Parathyroid adenoma (tissue), 2 donors: ENCODE results near the gene C11orf91.
"Not testable (repeated sequence)": the region's sequence is repeated elsewhere in the genome, so short reads cannot be mapped to it uniquely, and the experiment has no call there.

Source experiments
- H2AFZ ChIP-seq: fragments of 300-600 bp; sonication (generic); one replicate; pipeline ENCODE4 v1.7.0; 2017; ENCODE audit warnings: antibody characterized with exemption, mild to moderate bottlenecking
- H3K27ac ChIP-seq: fragments of 300-600 bp; sonication (generic); one replicate; pipeline ENCODE4 v1.7.0; 2017
- H3K27me3 ChIP-seq: fragments of 300-600 bp; sonication (generic); one replicate; pipeline ENCODE4 v1.7.0; 2017; ENCODE audit warnings: low read length; ENCODE audit not compliant: control insufficient read depth, insufficient read depth
- H3K36me3 ChIP-seq: fragments of 300-600 bp; sonication (generic); one replicate; pipeline ENCODE4 v1.7.0; 2017; ENCODE audit warnings: low read length; ENCODE audit not compliant: control insufficient read depth, insufficient read depth
- H3K4me1 ChIP-seq: fragments of 300-600 bp; sonication (generic); one replicate; pipeline ENCODE4 v1.7.0; 2017; ENCODE audit warnings: control low read depth
- H3K4me2 ChIP-seq: fragments of 300-600 bp; sonication (generic); one replicate; pipeline ENCODE4 v1.7.0; 2017; ENCODE audit warnings: low read length
- H3K4me3 ChIP-seq: fragments of 300-600 bp; sonication (generic); one replicate; pipeline ENCODE4 v1.7.0; 2017; ENCODE audit warnings: low read depth, low read length
- H3K79me2 ChIP-seq: fragments of 300-600 bp; sonication (generic); one replicate; pipeline ENCODE4 v1.7.0; 2017; ENCODE audit warnings: control low read depth
- H3K9ac ChIP-seq: fragments of 300-600 bp; sonication (generic); one replicate; pipeline ENCODE4 v1.7.0; 2017; ENCODE audit warnings: mild to moderate bottlenecking
- H3K9me3 ChIP-seq: fragments of 300-600 bp; sonication (generic); one replicate; pipeline ENCODE4 v1.7.0; 2017; ENCODE audit warnings: low read length; ENCODE audit not compliant: control insufficient read depth
- TF ChIP-seq, protein P1 (sequence below): fragments of 300-600 bp; sonication (generic); IDR thresholded peaks from one replicate; pipeline ENCODE4 v1.7.0; 2017; ENCODE audit warnings: antibody characterized with exemption, mild to moderate bottlenecking
- donor health status: primary hyperparathyroidism.

Gene C11orf91

DNA sequence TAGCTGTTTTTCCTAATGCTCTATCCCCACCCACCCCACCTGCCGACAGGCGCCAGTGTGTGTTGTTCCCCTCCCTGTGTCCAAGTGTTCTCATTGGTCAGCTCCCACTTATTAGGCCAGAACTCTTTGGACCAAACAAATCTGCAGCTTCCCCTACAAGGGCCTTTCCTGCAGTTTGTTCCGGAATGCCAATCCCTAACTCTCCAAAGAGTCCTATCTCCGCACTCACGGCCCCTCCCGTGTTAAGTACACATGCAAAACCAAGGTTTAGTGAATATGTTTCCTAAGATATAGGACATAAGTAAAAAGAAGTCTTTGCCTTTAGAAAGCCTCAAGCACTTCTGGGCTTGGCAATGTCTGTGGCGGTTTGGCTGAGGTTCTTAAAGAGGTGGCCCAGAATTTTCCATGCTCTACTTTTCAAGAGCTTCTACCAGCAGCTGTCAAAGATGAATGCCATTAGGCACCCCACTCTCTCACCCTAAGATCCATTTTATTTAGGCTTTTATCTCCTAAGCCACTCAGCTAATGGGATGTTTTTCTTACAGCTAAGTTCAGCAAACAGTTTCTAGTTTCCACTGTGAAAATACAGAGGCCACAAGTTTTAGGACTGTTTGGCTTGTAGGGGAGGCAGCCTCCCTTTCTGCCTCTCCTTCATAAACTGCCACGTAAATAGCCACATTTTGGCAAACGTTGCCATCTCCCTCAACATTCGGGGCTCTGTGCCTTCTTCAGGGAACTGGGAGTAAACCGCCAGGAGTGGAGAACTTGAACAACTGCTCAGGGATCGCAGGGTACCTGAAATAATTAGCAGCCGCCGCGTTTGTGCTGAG, 34.0 kb upstream of the C11orf91 start:
- TF ChIP-seq, protein P1, sequence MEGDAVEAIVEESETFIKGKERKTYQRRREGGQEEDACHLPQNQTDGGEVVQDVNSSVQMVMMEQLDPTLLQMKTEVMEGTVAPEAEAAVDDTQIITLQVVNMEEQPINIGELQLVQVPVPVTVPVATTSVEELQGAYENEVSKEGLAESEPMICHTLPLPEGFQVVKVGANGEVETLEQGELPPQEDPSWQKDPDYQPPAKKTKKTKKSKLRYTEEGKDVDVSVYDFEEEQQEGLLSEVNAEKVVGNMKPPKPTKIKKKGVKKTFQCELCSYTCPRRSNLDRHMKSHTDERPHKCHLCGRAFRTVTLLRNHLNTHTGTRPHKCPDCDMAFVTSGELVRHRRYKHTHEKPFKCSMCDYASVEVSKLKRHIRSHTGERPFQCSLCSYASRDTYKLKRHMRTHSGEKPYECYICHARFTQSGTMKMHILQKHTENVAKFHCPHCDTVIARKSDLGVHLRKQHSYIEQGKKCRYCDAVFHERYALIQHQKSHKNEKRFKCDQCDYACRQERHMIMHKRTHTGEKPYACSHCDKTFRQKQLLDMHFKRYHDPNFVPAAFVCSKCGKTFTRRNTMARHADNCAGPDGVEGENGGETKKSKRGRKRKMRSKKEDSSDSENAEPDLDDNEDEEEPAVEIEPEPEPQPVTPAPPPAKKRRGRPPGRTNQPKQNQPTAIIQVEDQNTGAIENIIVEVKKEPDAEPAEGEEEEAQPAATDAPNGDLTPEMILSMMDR, result no peak
- Histone ChIP-seq H3K4me1 (peaks cover 15% of the 10 kb centered on the region), H2AFZ (no peak overlapping the region), H3K4me2 (peak overlapping the region; percentile 88), H3K27me3 (no peaks in the 10 kb centered on the region), H3K79me2 (peaks cover 33% of the 10 kb centered on the region), H3K4me3 (peak overlapping the region; percentile 85), H3K9me3 (no peaks in the 10 kb centered on the region), H3K36me3 (no peaks in the 10 kb centered on the region), H3K27ac (peak overlapping the region; percentile 97), H3K9ac (no peak overlapping the region)

GRCh38 chr11:33733980-33734379, 33.4 kb upstream of the C11orf91 start:
- peak overlapping the region; percentile 97 for H3K27ac ChIP-seq
- H3K4me1 ChIP-seq, result peaks cover 15% of the 10 kb centered on the region
- peak overlapping the region; percentile 85 for H3K4me3 ChIP-seq
- H2AFZ ChIP-seq, result no peak overlapping the region
- no peak overlapping the region for H3K9ac ChIP-seq
- peaks cover 36% of the 10 kb centered on the region for H3K79me2 ChIP-seq
- no peaks in the 10 kb centered on the region for H3K27me3 ChIP-seq
- H3K36me3 ChIP-seq, result no peaks in the 10 kb centered on the region
- no peaks in the 10 kb centered on the region for H3K9me3 ChIP-seq
- TF ChIP-seq, protein P1, result no peak
- peak overlapping the region; percentile 88 for H3K4me2 ChIP-seq

DNA sequence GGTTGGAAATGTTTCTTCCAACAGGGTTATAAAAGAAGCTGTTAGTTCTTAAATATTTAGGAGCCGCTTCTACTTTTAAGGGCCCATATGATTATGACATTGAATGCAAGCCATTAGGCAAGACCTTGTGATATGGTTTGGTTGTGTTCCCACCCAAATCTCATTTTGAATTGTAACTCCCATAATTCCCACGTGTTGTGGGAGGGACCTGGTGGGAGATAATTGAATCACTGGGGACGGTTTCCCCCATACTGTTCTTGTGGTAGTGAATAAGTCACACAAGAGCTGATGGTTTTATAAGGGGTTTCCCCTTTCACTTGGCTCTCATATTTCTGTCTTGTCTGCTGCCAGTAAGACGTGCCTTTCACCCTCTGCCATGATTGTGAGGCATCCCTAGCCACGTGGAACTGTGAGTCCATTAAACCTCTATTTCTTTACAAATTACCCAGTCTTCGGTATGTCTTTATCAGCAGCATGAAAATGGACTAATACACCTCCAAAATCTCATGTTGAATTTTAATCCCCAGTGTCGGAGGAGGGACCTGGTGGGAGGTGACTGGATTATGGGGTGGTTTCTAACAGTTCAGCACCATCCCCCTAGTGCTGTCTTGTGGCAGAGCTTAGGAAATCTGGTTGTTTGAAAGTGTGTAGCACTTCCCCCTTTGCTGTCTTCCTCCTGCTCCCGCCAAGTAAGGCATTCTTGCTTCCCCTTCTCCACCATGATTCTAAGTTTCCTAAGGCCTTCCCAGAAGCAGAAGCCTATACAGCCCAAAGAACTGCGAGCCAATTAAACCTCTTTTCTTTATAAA, 31.3 kb upstream of the C11orf91 start:
- Histone ChIP-seq H2AFZ (no peak overlapping the region), H3K4me3 (no peak overlapping the region), H3K27ac (peak overlapping the region; percentile 32), H3K79me2 (peaks cover 42% of the 10 kb centered on the region), H3K36me3 (no peaks in the 10 kb centered on the region), H3K27me3 (no peaks in the 10 kb centered on the region), H3K4me2 (no peak overlapping the region), H3K9me3 (no peaks in the 10 kb centered on the region), H3K4me1 (peaks cover 15% of the 10 kb centered on the region), H3K9ac (no peak overlapping the region)
- TF ChIP-seq, protein P1, result no peak

DNA sequence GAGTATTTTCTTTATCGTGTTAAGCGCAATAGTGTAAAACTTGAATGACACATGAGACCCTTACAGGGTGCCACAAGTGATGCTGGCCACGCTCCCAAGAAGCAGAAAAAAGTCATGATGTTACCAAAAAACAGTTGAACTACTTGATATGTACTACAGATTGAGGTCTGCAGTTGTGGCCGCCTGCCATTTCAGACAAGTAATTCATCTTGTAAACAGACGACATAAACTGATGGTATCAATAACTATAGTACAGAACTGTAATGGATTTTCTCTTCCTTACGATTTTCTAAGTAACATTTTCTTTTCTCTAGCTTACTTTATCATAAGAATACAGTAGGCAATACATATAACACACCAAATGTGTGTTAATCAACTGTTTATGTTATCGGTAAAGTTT, 30.1 kb upstream of the C11orf91 start:
- no peaks in the 10 kb centered on the region for H3K9me3 ChIP-seq
- peaks cover 15% of the 10 kb centered on the region for H3K4me1 ChIP-seq
- no peak overlapping the region for H2AFZ ChIP-seq
- H3K79me2 ChIP-seq, result peaks cover 43% of the 10 kb centered on the region
- peak overlapping the region; percentile 19 for H3K27ac ChIP-seq
- no peaks in the 10 kb centered on the region for H3K36me3 ChIP-seq
- H3K27me3 ChIP-seq, result no peaks in the 10 kb centered on the region
- peak overlapping the region; percentile 16 for H3K4me3 ChIP-seq
- TF ChIP-seq, protein P1, result no peak
- H3K4me2 ChIP-seq, result peak overlapping the region; percentile 33
- no peak overlapping the region for H3K9ac ChIP-seq

GRCh38 chr11:33729072-33729664, 28.5 kb upstream of the C11orf91 start:
- H3K27ac ChIP-seq, H3K4me3 ChIP-seq, H3K9ac ChIP-seq, H3K9me3 ChIP-seq, H2AFZ ChIP-seq, H3K36me3 ChIP-seq, H3K27me3 ChIP-seq, H3K4me2 ChIP-seq: not testable (repeated sequence)
- peaks cover 29% of the 10 kb centered on the region for H3K79me2 ChIP-seq
- peaks cover 24% of the 10 kb centered on the region for H3K4me1 ChIP-seq

DNA sequence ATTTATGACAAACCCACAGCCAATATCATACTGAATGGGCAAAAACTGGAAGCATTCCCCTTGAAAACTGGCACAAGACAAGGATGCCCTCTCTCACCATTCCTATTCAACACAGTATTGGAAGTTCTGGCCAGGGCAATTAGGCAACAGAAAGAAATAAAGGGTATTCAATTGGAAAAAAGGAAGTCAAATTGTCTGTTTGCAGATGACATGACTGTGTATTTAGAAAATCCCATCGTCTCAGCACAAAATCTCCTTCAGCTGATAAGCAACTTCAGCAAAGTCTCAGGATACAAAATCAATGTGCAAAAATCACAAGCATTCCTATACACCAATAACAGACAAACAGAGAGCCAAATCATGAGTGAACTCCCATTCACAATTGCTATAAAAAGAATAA, 26.9 kb upstream of the C11orf91 start:
- not testable (repeated sequence) for H2AFZ ChIP-seq, H3K9ac ChIP-seq, H3K27ac ChIP-seq, H3K4me2 ChIP-seq, H3K4me3 ChIP-seq, H3K27me3 ChIP-seq, H3K36me3 ChIP-seq, H3K9me3 ChIP-seq
- H3K79me2 ChIP-seq, result peaks cover 25% of the 10 kb centered on the region
- H3K4me1 ChIP-seq, result peaks cover 34% of the 10 kb centered on the region
